Motor neuron (in vitro differentiated cells): Measurements from ENCODE around the gene SERPIND1. TPM values are rescaled to one million over a fixed set of nuclear protein-coding genes. Genes with fewer than 3 reads are reported as not detected.

Experiments used
- total RNA-seq, 8 experiments: library from RNA; unstranded; fragments of 300-600 nt; gene quantifications; 2 replicates each; pipeline versions ENCODE4 v1.2.3 to v1.2.4, GENCODE V29; 2022

The SERPIND1 gene
- total RNA-seq, 8 experiments from 2014 or later: 0.17 to 1.8 (median 0.66) TPM

Other genes starting within 250 kb of the SERPIND1 start
- 10 to 100 TPM; 22.4 to 76.9 (median 36.2) TPM for gene PI4KA, start 84.7 kb downstream of the SERPIND1 start, total RNA-seq
- 10 to 100 TPM in 7 of 8 experiments, 1 to 10 TPM in 1; 6.7 to 26.5 (median 14.9) TPM for gene SNAP29, start 84.9 kb downstream of the SERPIND1 start, total RNA-seq
- 10 to 100 TPM; 31.0 to 52.8 (median 39.3) TPM for gene CRKL, start 143.3 kb downstream of the SERPIND1 start, total RNA-seq
- 1 to 10 TPM in 1 of 8 experiments, under 1 TPM in 7; 0.21 to 1.9 (median 0.72) TPM for gene AIFM3, start 193.1 kb downstream of the SERPIND1 start, total RNA-seq
- 10 to 100 TPM; 19.0 to 47.1 (median 26.0) TPM for gene LZTR1, start 208.2 kb downstream of the SERPIND1 start, total RNA-seq
- 10 to 100 TPM; 21.4 to 33.0 (median 29.4) TPM for gene THAP7, start 228.0 kb downstream of the SERPIND1 start, total RNA-seq
- 1 to 10 TPM in 5 of 8 experiments, under 1 TPM in 3; 0.54 to 7.7 (median 1.1) TPM for gene P2RX6, start 241.1 kb downstream of the SERPIND1 start, total RNA-seq